Lower lobe of right lung (tissue), 2 donors: ENCODE measurements around the gene ASS1. TPM values are rescaled to one million over a fixed set of nuclear protein-coding genes. Genes with fewer than 3 reads are reported as not detected.

ENCODE experiments used
- ATAC-seq, 2 donors: fragments of 200-7000 bp; cut with Tn5 transposase; one replicate each; pipeline ENCODE4 v1.9.1; 2020 to 2022; ENCODE audit warnings: mild to moderate bottlenecking in 2 of 2, moderate library complexity in 2 of 2
- DNase-seq: peaks from one replicate; pipeline ENCODE4 v3.0.0-alpha.2; 2020
- H3K27ac ChIP-seq: fragments of 200-600 bp; one replicate; pipeline ENCODE4 v1.8.0; 2022
- H3K27me3 ChIP-seq: fragments of 200-600 bp; one replicate; pipeline ENCODE4 v1.8.0; 2022; ENCODE audit warnings: low read depth
- H3K36me3 ChIP-seq: fragments of 200-600 bp; one replicate; pipeline ENCODE4 v1.8.0; 2022; ENCODE audit warnings: mild to moderate bottlenecking
- H3K4me1 ChIP-seq: fragments of 200-600 bp; one replicate; pipeline ENCODE4 v1.8.0; 2022
- H3K4me3 ChIP-seq: fragments of 200-600 bp; one replicate; pipeline ENCODE4 v1.8.0; 2022; ENCODE audit warnings: mild to moderate bottlenecking
- H3K9me3 ChIP-seq: fragments of 200-600 bp; one replicate; pipeline ENCODE4 v1.8.0; 2022
- intact Hi-C: fragments of 100-400 bp; cut with DNase I; formaldehyde crosslinking; loops from one replicate; pipeline ENCODE4 v1.11.0; 2022
- total RNA-seq: library from RNA; stranded (reverse); fragmentation: NEBNext Ultra II Directional; extraction: Animal tissue kit (Norgen Biotek cat#: 25700); gene quantifications from one replicate; pipeline ENCODE4 v1.2.1, GENCODE V29; 2021
- TF ChIP-seq, protein P1 (sequence below): fragments of 200-600 bp; IDR thresholded peaks from one replicate; pipeline ENCODE4 v1.8.0; 2022; ENCODE audit warnings: antibody characterized with exemption, mild to moderate bottlenecking
- donor health status: DM: no; HTN: yes; CAD: no; lungs with severe emphysema.

ASS1 gene
- total RNA-seq, 1 donor from 2014 or later: 75.2 TPM

DNA sequence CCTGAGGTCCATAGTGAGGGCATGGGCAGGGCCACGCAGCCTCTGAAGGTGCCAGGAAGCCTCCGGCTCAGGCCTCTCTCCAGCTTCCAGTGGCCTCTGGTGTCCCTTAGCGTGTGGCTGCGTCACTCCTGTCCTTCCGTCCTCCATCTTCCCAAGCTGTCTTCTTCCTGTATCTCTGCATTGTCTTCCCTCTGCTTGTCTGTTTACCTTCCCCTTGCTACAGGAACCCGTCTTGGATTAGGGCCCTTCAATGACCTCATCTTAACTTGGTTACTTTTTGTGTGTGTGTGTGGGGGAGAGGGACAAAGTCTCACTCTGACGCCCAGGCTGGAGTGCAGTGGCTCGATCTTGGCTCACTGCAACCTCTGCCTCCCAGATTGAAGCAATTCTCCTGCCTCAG, 14.4 kb downstream of the ASS1 start:
- no peaks in the 10 kb centered on the region for H3K27me3 ChIP-seq
- DNase-seq (no peak), ATAC-seq (no peak)
- TF ChIP-seq, protein P1, sequence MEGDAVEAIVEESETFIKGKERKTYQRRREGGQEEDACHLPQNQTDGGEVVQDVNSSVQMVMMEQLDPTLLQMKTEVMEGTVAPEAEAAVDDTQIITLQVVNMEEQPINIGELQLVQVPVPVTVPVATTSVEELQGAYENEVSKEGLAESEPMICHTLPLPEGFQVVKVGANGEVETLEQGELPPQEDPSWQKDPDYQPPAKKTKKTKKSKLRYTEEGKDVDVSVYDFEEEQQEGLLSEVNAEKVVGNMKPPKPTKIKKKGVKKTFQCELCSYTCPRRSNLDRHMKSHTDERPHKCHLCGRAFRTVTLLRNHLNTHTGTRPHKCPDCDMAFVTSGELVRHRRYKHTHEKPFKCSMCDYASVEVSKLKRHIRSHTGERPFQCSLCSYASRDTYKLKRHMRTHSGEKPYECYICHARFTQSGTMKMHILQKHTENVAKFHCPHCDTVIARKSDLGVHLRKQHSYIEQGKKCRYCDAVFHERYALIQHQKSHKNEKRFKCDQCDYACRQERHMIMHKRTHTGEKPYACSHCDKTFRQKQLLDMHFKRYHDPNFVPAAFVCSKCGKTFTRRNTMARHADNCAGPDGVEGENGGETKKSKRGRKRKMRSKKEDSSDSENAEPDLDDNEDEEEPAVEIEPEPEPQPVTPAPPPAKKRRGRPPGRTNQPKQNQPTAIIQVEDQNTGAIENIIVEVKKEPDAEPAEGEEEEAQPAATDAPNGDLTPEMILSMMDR: no peak
- intact Hi-C loops: no loop called here
- peaks cover 9% of the 10 kb centered on the region for H3K36me3 ChIP-seq
- H3K27ac ChIP-seq: peak overlapping the region; percentile 53
- no peak overlapping the region for H3K4me3 ChIP-seq
- no peaks in the 10 kb centered on the region for H3K4me1 ChIP-seq
- no peaks in the 10 kb centered on the region for H3K9me3 ChIP-seq

DNA sequence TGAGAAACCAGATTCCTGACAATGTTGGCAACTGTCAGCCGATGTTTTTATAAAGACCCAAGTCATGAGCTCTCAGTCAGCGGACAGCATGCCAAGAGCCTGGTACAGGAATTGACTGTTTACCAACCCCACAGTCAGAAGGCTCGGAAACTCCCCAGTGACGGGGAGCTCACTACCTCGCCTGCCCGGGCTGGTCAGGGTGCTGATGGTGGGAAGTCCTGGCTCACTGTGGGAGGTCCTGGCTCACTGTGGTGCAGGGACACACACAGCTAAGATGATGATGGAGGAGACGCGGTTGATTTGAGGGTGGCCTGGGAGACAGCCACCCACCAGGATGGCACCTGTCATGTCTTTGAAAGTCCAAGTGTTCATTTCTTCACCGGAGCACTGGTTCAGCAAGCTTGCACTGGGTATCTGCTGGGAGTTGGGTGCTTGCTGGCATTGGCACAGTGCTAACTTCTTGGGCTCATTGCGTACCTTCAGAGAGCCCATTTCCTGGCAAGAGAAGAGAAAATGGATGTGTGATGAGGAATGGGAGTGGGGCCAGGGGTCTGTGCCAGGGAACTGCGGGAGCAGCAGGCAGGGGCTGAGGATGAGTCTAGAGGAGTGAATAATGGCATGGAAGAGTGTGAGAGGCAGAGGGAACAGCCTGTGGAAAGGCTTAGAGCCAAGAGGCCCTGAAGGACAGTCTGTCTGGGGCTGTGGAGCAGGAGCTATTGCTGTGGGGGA, 15.3 kb downstream of the ASS1 start:
- no peak overlapping the region for H3K27ac ChIP-seq

DNA sequence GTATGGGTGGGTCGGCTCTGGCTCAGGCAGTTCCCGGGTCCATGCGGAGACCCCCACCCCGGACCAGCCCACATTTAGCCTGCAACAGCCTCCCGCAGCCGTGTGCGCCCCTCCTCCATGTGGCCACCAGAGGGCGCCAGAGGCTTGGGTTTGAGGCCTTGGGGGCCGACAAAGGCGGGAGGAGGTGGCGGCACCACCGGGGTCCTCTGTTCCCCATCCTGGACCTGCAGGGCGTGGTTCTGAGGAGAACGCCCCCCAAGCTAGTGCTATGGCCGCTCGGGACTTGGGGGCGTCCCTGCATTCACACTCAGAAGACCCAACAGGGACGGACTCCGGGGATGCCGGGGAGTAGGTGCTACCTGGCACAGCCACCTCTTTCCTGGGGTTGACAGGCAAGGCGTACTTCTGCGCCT, 16.5 kb downstream of the ASS1 start:
- TF ChIP-seq, protein P1: peak; percentile 92
- peaks cover 2% of the 10 kb centered on the region for H3K27me3 ChIP-seq
- H3K27ac ChIP-seq: no peak overlapping the region
- H3K4me1 ChIP-seq: no peaks in the 10 kb centered on the region
- DNase-seq (peak; percentile 67), ATAC-seq (peak; percentile 64 to 71)
- no peak overlapping the region for H3K4me3 ChIP-seq
- intact Hi-C loops: no loop called here
- peaks cover 25% of the 10 kb centered on the region for H3K36me3 ChIP-seq
- no peaks in the 10 kb centered on the region for H3K9me3 ChIP-seq

More for the DNA sequence above, 15.3 kb downstream of the ASS1 start:
- no peaks in the 10 kb centered on the region for H3K4me1 ChIP-seq
- intact Hi-C loops: no loop called here
- DNase-seq (no peak), ATAC-seq (no peak)
- TF ChIP-seq, protein P1: no peak
- H3K9me3 ChIP-seq: no peaks in the 10 kb centered on the region
- H3K36me3 ChIP-seq: peaks cover 19% of the 10 kb centered on the region
- H3K4me3 ChIP-seq: no peak overlapping the region
- no peaks in the 10 kb centered on the region for H3K27me3 ChIP-seq

DNA sequence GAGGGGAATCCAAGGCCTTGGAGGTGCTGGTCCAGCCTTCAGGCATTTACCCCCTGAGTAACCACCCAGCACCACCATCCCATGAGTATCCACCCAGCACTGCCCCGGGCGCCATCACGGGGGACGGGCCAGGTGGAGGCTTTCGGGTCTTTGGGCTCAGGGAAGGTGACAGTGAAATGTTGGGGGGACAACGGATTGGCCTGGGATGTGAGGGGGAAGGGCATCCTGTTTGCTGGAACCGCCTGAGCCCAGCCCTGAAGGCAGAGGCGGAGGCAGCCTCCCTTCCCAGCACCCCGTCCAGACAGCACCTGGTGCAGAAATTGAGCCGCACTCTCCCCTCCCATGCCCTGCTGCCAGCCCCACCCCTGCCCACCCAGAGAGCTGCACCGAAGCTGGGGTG, 17.0 kb downstream of the ASS1 start:
- H3K36me3 ChIP-seq: peaks cover 28% of the 10 kb centered on the region
- H3K27ac ChIP-seq: no peak overlapping the region
- no peaks in the 10 kb centered on the region for H3K9me3 ChIP-seq
- TF ChIP-seq, protein P1: no peak
- DNase-seq (no peak), ATAC-seq (no peak)
- H3K4me3 ChIP-seq: no peak overlapping the region
- no peaks in the 10 kb centered on the region for H3K4me1 ChIP-seq
- peaks cover 5% of the 10 kb centered on the region for H3K27me3 ChIP-seq
- intact Hi-C loops: no loop called here

DNA sequence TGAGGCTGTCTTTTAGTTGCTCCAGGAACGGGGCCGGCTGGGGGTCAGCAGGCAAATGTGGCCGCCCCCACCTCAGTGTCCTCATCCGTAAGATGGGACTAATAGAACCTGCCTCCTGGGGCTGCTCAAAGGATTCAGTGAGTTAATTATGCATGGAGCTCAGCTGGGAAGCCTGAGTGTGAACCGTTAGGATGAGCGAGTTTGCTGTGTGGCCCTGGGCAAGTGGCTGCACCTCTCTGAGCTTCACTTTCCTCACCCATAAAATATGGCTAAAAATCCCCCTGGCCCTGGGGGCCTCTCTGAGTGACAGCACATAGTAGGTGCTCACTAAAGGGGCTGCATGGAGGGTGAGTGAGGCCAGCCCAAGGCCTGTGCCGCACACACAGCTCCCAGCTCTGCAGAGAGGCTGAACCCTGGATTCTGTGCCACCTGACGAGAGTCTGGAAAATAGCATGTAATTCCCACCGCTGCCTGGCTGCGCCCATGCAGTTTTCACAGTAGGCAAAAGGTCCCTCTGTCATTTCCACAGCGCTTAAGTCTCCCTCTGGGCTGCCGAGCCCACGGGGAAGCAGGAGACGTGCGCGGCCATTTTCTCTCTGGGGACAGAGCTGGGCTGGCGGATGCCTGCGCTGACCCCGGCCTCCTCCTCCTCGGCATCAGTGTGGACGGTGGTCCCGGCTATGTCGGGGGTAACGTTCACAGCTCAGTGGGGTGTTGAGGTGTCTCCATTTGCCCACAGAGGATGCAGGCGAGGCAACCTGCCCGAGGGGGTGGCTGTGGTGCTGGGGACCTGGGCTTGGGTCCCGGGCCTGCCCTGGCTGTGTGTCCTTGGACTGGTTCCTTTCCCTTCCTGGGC, 18.2 kb downstream of the ASS1 start:
- TF ChIP-seq, protein P1: no peak
- DNase-seq: no peak
- H3K27me3 ChIP-seq: peaks cover 5% of the 10 kb centered on the region
- peaks cover 28% of the 10 kb centered on the region for H3K36me3 ChIP-seq
- H3K9me3 ChIP-seq: no peaks in the 10 kb centered on the region
- ATAC-seq: no peak
- intact Hi-C loops: no loop called here
- no peak overlapping the region for H3K27ac ChIP-seq
- no peaks in the 10 kb centered on the region for H3K4me1 ChIP-seq
- no peak overlapping the region for H3K4me3 ChIP-seq
